ENCODE data around the gene KRT72. TPM values are rescaled to one million over a fixed set of nuclear protein-coding genes. Genes with fewer than 3 reads are reported as not detected.
"Not testable (repeated sequence)": the region's sequence is repeated elsewhere in the genome, so short reads cannot be mapped to it uniquely, and the experiment has no call there.

The KRT72 gene
- total RNA-seq, 2 experiments from 2014 or later = 82.2 to 83.4 TPM

DNA sequence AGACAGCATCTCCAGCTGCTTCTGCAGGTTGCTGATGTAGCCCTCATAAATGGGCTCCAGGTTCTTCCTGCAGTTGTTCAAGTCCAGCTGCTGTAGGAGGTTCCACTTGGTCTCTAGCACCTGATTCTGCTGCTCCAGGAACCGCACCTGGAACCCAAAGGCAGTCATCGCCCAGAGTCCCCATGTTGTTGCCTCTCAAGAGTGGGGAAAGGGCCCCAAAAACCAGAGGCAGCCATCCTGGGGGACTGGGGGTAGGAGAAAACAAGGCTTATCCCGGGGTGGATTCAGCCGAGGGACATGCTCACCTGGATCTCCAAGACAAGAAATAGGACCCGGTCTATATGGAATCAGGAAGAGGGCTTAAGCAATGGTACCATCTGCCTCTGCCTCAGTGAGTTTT, 2.3 kb downstream of the KRT72 start:
- H3K9me3 ChIP-seq (ENCODE audit: control insufficient read depth in 1 of 2, insufficient read depth in 1 of 2, low read length in 2 of 2) = peaks cover 0 to 4% of the 10 kb centered on the region in 2 experiments
- Mint-ChIP-seq H3K4me1 (ENCODE audit: low read depth) (peaks cover 40% of the 10 kb centered on the region), H3K27me3 (peaks cover 5% of the 10 kb centered on the region), H3K4me3 (no peak overlapping the region), H3K27ac (no peak overlapping the region), H3K36me3 (ENCODE audit: low read depth) (peaks cover 14% of the 10 kb centered on the region), H3K9me3 (no peaks in the 10 kb centered on the region)
- H3K36me3 ChIP-seq (ENCODE audit: insufficient read depth, low read length) = no peaks in the 10 kb centered on the region
- TF ChIP-seq, protein P1, sequence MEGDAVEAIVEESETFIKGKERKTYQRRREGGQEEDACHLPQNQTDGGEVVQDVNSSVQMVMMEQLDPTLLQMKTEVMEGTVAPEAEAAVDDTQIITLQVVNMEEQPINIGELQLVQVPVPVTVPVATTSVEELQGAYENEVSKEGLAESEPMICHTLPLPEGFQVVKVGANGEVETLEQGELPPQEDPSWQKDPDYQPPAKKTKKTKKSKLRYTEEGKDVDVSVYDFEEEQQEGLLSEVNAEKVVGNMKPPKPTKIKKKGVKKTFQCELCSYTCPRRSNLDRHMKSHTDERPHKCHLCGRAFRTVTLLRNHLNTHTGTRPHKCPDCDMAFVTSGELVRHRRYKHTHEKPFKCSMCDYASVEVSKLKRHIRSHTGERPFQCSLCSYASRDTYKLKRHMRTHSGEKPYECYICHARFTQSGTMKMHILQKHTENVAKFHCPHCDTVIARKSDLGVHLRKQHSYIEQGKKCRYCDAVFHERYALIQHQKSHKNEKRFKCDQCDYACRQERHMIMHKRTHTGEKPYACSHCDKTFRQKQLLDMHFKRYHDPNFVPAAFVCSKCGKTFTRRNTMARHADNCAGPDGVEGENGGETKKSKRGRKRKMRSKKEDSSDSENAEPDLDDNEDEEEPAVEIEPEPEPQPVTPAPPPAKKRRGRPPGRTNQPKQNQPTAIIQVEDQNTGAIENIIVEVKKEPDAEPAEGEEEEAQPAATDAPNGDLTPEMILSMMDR (IDR thresholded peaks at IDR 0.05) = no peak
- peaks cover 26% of the 10 kb centered on the region for H3K4me1 ChIP-seq (ENCODE audit: insufficient read depth, low read length)
- H3K27ac ChIP-seq (ENCODE audit: low read depth in 1 of 2, low read length in 2 of 2) = no peak overlapping the region
- no peak overlapping the region for H3K4me3 ChIP-seq (ENCODE audit: low read length)
- ATAC-seq (ENCODE audit: poor library complexity) (no peak), DNase-seq (no peak)
- intact Hi-C loops (cut with DNase I, micrococcal nuclease) = no loop called here
- CTCF ChIA-PET = no interaction called here
- H3K27me3 ChIP-seq (ENCODE audit: control insufficient read depth in 1 of 2, insufficient read depth in 2 of 2, low read length in 2 of 2) = peaks cover 0 to 7% of the 10 kb centered on the region in 2 experiments
- POLR2A ChIA-PET = interaction anchor here (0.7 to 1.3 kb wide), 2 partner anchors 11 to 91 kb away, joined by 3 read pairs; no protein-coding TSS in a partner anchor

DNA sequence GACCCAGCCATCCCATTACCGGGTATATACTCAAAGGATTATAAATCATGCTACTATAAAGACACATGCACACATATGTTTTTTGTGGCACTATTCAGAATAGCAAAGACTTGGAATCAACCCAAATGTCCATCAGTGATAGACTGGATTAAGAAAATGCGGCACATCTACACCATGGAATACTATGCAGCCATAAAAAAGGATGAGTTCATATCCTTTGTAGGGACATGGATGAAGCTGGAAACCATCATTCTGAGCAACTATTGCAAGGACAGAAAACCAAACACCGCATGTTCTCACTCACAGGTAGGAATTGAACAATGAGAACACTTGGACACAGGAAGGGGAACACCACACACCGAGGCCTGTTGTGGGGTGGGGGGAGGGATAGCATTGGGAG, 7.0 kb downstream of the KRT72 start:
- H3K27me3 ChIP-seq (ENCODE audit: control insufficient read depth in 1 of 2, insufficient read depth in 2 of 2, low read length in 2 of 2); H3K9me3 ChIP-seq (ENCODE audit: control insufficient read depth in 1 of 2, insufficient read depth in 1 of 2, low read length in 2 of 2); H3K9me3 Mint-ChIP-seq; H3K4me3 Mint-ChIP-seq; ATAC-seq (ENCODE audit: poor library complexity); DNase-seq; POLR2A ChIA-PET; H3K27me3 Mint-ChIP-seq; H3K4me3 ChIP-seq (ENCODE audit: low read length); intact Hi-C loops (cut with DNase I, micrococcal nuclease); H3K4me1 ChIP-seq (ENCODE audit: insufficient read depth, low read length); H3K36me3 ChIP-seq (ENCODE audit: insufficient read depth, low read length); H3K27ac ChIP-seq (ENCODE audit: low read depth in 1 of 2, low read length in 2 of 2); H3K27ac Mint-ChIP-seq: not testable (repeated sequence)
- Mint-ChIP-seq H3K4me1 (ENCODE audit: low read depth) (peaks cover 24% of the 10 kb centered on the region), H3K36me3 (ENCODE audit: low read depth) (peaks cover 45% of the 10 kb centered on the region)
- CTCF ChIA-PET = interaction anchor here (1.2 kb wide), 1 partner anchor 10 kb away, joined by 4 read pairs; no protein-coding TSS in a partner anchor

DNA sequence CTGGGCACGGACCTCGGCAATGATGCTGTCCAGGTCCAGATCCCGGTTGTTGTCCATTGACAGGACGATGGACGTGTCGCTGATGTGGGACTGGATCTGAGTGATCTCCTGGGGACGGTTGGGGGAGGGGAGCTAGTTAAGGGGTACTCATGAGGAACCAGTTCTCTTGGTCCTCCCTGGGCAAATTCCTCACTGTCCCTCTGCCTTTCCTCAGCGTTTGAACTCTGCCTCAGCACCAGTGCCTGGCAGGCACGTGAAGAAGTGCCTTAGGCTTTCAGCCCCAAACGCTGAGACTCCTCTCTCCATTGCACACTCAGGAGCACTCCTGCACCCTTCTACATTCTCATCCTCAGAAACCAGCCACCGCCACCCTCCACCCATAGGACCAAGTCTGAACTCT, 9.7 kb downstream of the KRT72 start:
- DNase-seq (no peak), ATAC-seq (ENCODE audit: poor library complexity) (no peak)
- H3K9me3 Mint-ChIP-seq = no peaks in the 10 kb centered on the region
- intact Hi-C loops (cut with DNase I, micrococcal nuclease) = no loop called here
- no peaks in the 10 kb centered on the region for H3K27me3 Mint-ChIP-seq
- peaks cover 58% of the 10 kb centered on the region for H3K36me3 Mint-ChIP-seq (ENCODE audit: low read depth)
- H3K4me3 ChIP-seq (ENCODE audit: low read length) = no peak overlapping the region
- POLR2A ChIA-PET = no interaction called here
- H3K27me3 ChIP-seq (ENCODE audit: control insufficient read depth in 1 of 2, insufficient read depth in 2 of 2, low read length in 2 of 2) = no peaks in the 10 kb centered on the region
- CTCF ChIA-PET = no interaction called here
- H3K27ac ChIP-seq (ENCODE audit: low read depth in 1 of 2, low read length in 2 of 2) = no peak overlapping the region
- H3K9me3 ChIP-seq (ENCODE audit: control insufficient read depth in 1 of 2, insufficient read depth in 1 of 2, low read length in 2 of 2) = no peaks in the 10 kb centered on the region
- TF ChIP-seq, protein P1 (IDR thresholded peaks at IDR 0.05) = no peak
- no peak overlapping the region for H3K4me3 Mint-ChIP-seq
- H3K36me3 ChIP-seq (ENCODE audit: insufficient read depth, low read length) = peaks cover 4% of the 10 kb centered on the region
- peaks cover 12% of the 10 kb centered on the region for H3K4me1 ChIP-seq (ENCODE audit: insufficient read depth, low read length)
- no peak overlapping the region for H3K27ac Mint-ChIP-seq
- H3K4me1 Mint-ChIP-seq (ENCODE audit: low read depth) = peaks cover 36% of the 10 kb centered on the region

DNA sequence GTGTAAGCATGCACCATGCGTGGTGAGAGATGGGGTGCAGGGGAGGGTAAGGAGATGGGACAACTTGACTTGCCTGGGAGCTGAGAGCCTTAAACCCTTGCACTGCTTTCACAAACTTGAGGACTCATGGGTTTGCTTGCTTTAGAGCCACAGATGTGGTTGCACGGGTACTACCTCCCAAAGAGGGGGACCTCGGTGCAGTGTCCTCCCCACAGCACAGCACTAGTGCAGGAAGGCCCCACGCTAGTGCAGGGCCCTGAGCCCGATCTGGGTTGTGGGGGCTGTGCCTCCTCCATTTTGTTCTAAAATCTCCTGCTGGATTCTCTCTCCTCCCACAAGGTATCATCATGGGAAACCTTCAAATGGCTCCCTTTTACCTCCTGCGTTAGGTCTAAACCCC, 11.2 kb downstream of the KRT72 start:
- CTCF ChIA-PET = interaction anchor here (1.3 kb wide), 1 partner anchor 280 kb away, joined by 3 read pairs; no protein-coding TSS in a partner anchor
- H3K27ac ChIP-seq (ENCODE audit: low read depth in 1 of 2, low read length in 2 of 2) = no peak overlapping the region
- intact Hi-C loops (cut with DNase I, micrococcal nuclease) = no loop called here
- H3K4me3 Mint-ChIP-seq = no peak overlapping the region
- peaks cover 51% of the 10 kb centered on the region for H3K4me1 Mint-ChIP-seq (ENCODE audit: low read depth)
- TF ChIP-seq, protein P1 (IDR thresholded peaks at IDR 0.05) = no peak
- peaks cover 27% of the 10 kb centered on the region for H3K4me1 ChIP-seq (ENCODE audit: insufficient read depth, low read length)
- ATAC-seq (ENCODE audit: poor library complexity) (no peak), DNase-seq (no peak)
- H3K36me3 Mint-ChIP-seq (ENCODE audit: low read depth) = peaks cover 52% of the 10 kb centered on the region
- no peaks in the 10 kb centered on the region for H3K27me3 ChIP-seq (ENCODE audit: control insufficient read depth in 1 of 2, insufficient read depth in 2 of 2, low read length in 2 of 2)
- H3K9me3 ChIP-seq (ENCODE audit: control insufficient read depth in 1 of 2, insufficient read depth in 1 of 2, low read length in 2 of 2) = no peaks in the 10 kb centered on the region
- peaks cover 4% of the 10 kb centered on the region for H3K36me3 ChIP-seq (ENCODE audit: insufficient read depth, low read length)
- POLR2A ChIA-PET = interaction anchor here (1.2 to 1.8 kb wide), 2 partner anchors 16 to 20 kb away, joined by 4 to 5 read pairs; no protein-coding TSS in a partner anchor
- no peaks in the 10 kb centered on the region for H3K9me3 Mint-ChIP-seq
- no peak overlapping the region for H3K4me3 ChIP-seq (ENCODE audit: low read length)
- H3K27me3 Mint-ChIP-seq = no peaks in the 10 kb centered on the region
- H3K27ac Mint-ChIP-seq = peak overlapping the region; percentile 8
